SK-N-MC (cell line): ENCODE measurements around the gene ZC3H12A.

ENCODE experiments used
- EZH2 ChIP-seq: fragments of 200-600 bp; sonication (generic); IDR thresholded peaks from one replicate; pipeline ENCODE4 v1.6.1; 2017; ENCODE audit warnings: antibody characterized with exemption
- POLR2AphosphoS5 ChIP-seq: IDR thresholded peaks from 2 replicates; pipeline ENCODE4 v1.6.1; 2012; ENCODE audit warnings: mild to moderate bottlenecking, low read depth, low read length, borderline replicate concordance

DNA sequence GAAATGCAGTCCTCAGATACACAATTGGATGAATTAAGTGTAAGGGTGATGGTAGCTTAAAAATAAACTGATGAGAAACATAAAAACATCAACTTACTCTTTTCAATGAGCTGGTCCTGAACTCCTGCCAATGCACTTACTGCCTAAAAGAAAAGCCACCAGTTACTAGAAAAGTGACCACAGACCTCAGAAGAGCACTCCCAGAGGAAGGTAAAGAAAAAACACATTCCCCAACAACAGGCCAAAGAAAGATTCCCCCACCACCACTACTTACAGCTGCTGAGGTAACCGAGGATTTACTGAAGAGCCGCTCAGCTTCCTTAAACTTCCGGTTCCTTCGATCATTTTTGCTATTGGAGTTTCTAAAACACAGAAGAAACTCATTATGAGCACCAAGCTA lies 34.8 kb downstream of the ZC3H12A start:
- TF ChIP-seq POLR2AphosphoS5 (no peak), EZH2 (no peak)
